GM04503 (cell line): ENCODE measurements around the gene IQCC.

Experiments used
- DNase-seq: peaks from one replicate; pipeline ENCODE4 v3.0.0-alpha.2; 2012; ENCODE audit warnings: low read depth

IQCC gene

GRCh38 chr1:32195972-32196823, 9.3 kb upstream of the IQCC start:
- no peak for DNase-seq

- no peak for DNase-seq
Observed at GRCh38 chr1:32197074-32197473, 8.4 kb upstream of the IQCC start.

DNA sequence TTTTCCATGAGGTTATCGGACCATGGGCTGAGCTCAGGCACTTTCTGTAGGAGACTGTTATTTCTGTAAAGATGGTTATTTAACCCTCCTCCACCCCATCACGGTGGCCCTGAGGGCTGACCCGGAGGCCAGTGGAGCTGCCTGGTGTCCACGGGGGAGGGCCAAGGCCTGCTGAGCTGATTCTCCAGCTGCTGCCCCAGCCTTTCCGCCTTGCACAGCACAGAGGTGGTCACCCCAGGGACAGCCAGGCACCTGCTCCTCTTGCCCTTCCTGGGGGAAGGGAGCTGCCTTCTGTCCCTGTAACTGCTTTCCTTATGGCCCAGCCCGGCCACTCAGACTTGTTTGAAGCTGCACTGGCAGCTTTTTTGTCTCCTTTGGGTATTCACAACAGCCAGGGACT, 7.6 kb upstream of the IQCC start:
- no peak for DNase-seq

DNA sequence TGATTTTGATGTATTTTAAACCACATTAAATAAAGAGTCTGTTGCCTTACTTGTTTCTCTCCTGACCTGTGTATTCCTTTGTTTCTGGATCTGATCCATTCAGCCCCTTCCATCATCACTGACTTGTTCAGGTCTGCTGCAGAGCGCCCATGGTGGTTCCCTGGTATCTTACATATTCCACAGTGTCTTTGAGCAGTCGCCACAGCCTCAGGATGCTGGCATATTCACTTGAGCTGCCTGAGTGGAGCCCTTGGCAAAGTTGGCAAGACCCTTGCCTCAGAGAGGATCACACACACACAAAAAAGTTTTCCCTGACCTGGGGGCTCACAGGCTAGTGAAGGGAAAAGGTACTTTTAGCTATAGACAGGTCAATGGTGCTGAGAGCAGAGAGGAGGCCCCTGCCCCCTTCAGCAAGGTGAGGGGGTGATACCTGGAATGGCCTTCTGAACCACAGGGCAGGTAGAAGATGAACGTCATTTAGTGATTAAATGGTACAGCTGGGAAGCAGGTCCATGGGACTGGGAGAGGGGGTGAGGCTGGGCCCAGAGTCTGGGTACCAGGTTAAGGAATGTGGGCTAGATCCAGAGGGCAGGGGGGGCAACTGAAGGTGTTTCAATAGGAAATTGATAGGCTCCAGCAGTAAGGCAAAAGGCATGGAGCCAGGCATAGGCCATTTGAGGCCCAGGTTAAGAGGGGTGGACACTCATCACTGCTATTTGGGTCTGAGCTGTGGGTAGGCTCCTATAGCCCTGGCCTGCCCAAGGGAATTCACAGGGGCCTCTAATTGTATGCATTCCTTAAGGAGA, 7.0 kb upstream of the IQCC start:
- DNase-seq = no peak

DNA sequence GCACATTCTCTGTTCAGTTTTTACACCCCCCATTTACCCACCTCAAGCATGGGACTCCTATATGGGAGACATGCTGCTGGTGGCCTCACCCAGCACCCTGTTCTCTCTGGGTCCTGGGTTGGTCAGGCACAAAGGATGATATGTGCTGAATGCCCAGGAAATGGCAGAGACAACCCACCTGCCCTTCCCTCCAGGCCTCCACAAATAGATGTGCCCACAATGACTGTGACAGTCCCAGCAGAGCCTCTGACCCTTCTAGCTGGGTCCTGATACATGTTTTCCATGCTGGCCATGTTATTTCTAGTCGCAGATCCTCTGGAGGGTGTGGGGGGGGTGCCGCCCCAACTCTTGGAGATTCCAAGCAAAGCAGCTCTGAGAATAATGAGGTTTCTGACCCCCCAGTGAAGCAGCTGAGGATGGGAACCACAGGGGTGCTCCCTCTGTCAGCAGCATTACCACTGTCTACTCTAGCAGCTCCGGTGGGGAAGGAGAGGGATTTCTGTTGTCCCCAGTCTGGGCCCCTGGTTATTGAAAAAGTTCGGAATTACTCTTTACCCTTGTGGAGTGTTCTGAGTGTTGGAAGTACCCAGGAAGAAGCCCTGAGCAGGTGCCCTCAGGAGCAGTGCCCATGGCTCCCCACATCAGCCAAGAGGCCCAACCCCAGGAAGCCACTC, 6.3 kb upstream of the IQCC start:
- no peak for DNase-seq

GRCh38 chr1:32199717-32200072, 5.8 kb upstream of the IQCC start:
- DNase-seq = no peak

GRCh38 chr1:32200226-32201010, 5.1 kb upstream of the IQCC start, which contains the start of gene CCDC28B:
Gene CCDC28B (plus strand): TSS chr1:32200595. CDS start chr1:32201936, 1,341 bp downstream.
- DNase-seq = no peak

- no peak for DNase-seq
Observed at GRCh38 chr1:32201011-32201855, 4.2 kb upstream of the IQCC start.

DNA sequence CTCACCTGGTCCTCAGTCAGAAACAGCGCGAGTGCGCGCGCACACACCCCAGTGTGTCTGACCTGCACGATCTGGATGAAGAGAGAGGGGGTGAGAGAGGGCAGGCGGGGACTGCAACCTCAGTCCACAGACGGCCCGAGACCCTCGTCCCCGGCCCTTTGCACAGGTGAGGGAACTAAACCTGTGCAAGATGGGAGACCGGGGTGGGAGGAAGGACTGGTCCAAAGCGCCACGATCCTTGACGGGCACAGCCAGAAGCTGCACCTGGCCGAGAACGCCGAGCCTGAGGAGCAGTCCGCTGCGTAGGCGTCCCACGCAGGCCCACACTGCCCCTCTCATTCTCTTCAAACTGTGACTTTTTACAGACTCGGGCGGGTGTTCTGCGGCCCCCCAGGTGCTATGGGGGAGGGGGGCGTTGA, 519 bp upstream of the IQCC start:
- no peak for DNase-seq

DNA sequence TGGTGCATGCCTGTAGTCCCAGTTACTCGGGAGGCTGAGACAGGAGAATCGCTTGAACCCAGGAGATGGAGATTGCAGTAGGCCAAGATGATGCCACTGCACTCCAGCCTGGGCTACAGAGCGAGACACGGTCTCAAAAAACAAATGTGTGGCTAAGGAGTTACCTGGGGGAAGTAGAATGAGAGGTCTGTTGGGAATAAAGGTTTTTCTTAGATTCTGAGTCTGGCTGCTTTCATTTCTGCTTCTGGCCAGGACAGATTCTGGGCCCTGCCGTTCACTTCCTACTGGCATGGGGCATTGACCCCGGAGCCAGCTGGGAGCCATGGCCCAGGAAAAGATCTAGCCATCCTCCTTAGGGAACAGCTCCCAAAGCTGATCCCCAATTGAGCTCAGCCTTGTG, 3.0 kb downstream of the IQCC start:
- no peak for DNase-seq

GRCh38 chr1:32208891-32209328, 3.4 kb downstream of the IQCC start, which contains the start of gene DCDC2B:
Gene DCDC2B (plus strand): TSS chr1:32209089. CDS start chr1:32209094, 5 bp downstream.
- no peak for DNase-seq

DNA sequence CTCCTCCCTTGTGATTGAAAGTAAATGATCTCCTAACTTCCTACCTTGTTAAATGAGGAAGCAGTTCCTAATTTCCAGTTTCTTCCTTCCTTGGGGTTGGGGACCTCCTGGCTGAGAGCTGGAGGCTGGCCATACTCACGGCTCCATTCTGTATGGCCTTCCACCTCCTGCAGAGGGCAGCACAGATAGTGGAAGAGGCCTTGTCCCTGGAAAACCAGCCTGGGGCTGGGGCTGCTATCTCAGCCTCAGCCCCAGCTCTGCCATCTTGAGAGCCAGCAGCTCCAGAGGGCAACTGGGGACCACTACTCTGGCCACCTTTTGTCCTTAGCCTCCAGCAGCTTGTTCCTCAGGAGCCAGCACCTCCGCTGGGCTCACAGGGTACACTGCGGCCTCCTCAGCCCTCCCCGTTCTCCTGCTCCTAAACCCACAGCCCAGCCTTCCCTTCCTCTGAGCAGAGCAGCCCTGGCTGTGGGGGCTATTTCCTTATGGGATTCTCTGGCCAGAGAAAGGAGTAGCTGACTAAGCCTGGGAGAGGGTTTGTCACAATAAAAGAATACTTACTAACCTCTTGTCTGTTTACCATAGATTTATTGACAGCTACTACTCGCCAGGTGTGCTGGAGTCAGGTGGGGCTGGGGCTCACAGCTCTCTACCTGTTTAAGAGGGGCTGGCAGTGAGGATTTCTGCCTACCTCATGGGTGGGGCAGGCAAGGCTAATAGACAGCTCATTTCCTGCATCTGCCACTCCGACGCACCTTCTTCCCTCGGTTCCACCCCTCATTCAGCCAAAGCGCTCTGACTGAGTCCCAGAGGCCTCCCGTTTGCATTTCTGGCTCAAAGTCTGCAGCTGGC, 10.4 kb downstream of the IQCC start:
- DNase-seq = no peak

GRCh38 chr1:32216566-32216965, 11.1 kb downstream of the IQCC start:
- DNase-seq = no peak

DNA sequence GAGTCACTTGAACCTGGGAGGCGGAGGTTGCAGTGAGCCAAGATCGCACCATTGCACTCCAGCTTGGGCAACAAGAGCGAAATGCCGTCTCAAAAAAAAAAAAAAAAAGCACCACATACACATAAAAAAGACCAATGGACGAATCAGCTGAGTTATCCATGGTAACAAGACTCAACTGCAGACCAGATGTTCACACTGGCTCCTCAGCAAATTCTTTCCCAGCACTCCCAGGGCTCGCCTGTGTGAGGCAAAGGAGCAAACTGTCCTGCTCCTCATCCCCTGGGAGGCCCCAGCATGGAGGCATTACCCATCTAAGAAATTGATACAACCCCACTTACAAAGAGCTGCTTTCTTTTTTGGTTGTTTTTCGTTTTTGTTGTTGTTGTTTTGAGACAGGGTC, 13.6 kb downstream of the IQCC start:
- peak; percentile 68 for DNase-seq

DNA sequence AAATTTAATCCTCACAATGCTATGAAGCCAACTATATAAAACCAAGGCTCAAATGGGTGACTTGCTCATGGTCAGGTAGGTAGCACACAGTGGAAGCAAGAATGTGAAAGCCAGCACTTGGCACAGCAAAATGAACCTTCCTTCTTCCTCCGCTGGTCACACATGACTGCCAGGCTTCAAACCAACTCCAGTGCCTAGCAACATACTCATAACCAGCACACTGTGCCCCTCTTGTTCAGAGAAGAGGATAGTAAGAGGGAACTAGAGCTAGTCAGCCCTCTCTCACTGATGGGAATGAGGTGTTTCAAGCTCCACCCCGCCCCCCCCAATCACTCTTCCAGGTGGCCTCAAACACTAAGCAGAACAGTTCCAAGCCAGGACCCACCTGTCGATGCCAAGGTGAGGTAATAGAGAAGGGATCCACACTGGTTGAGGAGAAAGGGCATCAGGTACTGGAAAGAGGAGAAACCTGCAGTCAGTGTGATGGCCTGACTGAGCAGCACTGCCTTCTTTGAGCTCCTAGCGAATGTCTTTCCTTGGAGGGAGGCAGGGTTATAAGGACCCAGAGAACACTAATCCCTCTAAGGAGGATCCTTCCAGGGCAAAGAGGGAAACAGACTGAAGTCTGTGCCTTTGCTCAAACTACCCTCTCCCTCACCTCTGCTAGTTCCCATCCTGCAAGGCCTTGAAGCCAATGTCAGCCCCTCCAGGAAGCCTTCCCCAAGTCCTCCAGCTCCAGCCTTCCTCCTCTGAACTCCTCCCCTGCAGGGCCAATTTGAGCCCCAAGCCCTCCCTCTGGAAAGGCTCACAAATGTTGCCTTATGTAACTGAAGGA, 15.5 kb downstream of the IQCC start:
- no peak for DNase-seq

- no peak for DNase-seq
Observed at GRCh38 chr1:32221581-32221979, 16.1 kb downstream of the IQCC start.

- no peak for DNase-seq
Observed at GRCh38 chr1:32221980-32222755, 16.7 kb downstream of the IQCC start, which contains the start of the genes EIF3I and TMEM234. Gene EIF3I (plus strand): TSS chr1:32222407. CDS start chr1:32222442, 35 bp downstream. Gene TMEM234 (minus strand): TSS chr1:32222353. CDS start chr1:32222322, 31 bp downstream.

- no peak for DNase-seq
Observed at GRCh38 chr1:32223683-32224082, 18.2 kb downstream of the IQCC start.
